Melanocyte of skin (primary cell): ENCODE data around the gene ROPN1. TPM values are rescaled to one million over a fixed set of nuclear protein-coding genes. Genes with fewer than 3 reads are reported as not detected.

Experiments used
- total RNA-seq, 2 donors: library from RNA; depleted of rRNA; stranded (reverse); fragments of >200 nt; gene quantifications; 2 replicates each; pipeline ENCODE4 v1.2.3, GENCODE V29; 2012

The ROPN1 gene
- 10 to 100 TPM in 1 of 2 donors, 1 to 10 TPM in 1; 5.3 to 12.0 TPM for total RNA-seq

DNA sequence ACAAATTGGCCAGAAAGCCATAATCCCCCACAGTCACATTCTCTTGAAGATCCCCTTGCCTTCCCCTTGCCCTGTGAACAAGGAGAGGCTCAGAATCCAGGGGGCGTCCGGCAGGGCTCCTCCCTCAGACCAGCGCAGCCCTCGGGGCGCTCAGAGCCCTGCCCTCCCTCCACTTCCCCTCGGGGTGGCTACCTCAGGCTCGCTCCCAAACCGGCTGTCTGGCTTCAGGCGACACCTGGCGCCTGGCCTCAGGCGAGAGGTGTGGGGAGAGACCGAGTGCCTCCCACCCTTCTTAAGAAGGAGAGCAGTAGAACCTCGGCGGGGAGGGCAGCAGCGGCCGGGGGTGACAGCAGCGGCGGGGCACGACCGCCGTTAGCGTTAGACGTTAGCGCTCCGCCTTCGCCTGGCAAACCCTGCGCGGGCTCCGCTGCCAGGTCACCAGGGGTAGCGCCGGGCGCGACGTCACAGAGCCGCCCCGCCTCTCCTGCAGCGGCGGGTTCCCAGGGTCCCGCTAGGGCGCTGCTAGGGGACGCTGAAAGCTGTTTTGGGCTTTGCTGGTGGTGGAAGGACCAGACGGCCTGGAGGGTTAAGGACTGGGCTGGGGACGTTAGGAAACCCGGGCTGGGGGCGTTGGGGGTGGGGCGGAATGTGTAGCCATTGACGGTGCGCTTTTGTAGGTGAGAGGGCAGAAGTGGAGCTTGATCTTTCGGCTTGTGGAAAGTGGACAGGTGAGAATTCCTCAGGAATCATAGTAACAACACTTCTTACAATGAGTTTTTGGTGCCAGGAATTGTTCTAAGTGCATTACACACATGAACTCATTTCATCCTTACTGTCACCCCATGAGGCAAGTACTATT lies at the start of gene ROPN1:
Gene ROPN1, minus strand, starts transcription at position 395 of the 859 bp plus-strand sequence. CDS start 11,643 bp downstream, outside the sequence.

DNA sequence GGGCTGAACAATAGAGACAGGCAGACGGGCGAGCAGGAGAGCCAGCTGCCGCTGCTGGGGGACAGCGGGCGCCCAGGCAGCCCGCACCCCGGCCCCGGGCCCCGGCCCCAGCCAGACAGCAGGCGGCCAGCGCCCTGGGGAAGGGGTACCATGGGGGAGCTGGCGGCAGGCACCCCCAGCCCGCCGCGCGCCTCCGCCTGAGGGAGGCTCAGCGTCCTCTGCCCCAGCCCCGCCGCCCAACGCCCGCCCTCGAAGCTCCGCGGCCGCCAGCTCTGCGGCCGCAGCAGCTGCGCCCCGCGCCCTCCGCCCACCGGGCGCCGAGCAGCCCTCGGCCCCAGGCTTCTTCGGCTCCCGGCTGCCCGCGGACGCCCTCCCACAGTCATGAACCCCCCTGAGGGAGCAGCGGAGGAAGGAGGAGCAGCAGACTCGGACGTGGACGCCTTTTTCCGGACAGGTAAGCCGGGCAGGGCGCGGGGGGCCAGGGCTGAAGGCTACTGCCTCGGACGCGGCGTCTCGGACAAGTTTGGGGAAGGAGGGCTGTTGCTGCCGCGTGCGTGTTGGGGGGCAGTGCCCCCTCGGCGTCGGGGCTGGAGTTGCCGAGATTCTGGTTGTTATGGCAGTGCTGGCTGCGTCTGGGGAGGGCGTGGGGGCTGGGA lies 41.6 kb upstream of the ROPN1 start, which contains the start of gene KALRN:
Gene KALRN, plus strand, starts transcription at position 10 of the 656 bp plus-strand sequence.

DNA sequence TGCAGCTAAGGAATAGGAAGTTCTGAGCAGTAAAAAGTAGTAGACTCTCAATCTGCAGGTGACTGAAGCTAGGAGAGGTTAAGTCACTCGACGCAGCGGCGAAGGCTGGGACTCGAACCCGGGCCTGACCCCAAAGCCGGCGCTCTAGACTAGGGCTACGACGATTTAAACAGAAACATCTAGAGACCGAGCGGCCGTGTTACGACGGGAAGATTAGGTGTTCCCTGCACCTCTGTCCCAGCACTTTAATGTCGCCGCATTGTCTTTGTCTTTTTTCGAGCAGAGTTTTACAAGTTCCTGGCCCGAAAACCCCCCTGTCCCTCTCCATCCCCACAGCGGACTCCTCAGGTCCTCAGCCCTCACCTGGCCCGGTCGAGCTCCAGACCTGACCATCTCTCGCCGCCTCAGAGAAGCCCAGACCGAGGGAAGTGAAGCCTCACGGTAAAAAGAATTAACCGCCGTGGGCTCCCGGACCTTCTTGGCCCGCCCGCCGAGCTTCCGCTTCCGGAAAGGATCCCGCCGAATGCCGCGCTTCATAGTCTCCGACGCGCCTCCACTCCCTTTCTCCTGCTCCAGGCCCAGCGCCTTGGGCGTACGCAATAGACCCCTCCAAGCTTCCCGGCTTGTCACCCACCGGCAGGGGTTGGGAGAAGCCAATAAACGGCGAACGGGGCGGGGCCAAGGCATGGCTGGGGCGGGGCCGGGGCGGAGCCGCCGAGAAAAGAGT lies 31.0 kb downstream of the ROPN1 start, which contains the start of gene CCDC14:
Gene CCDC14, minus strand, starts transcription at position 449 of the 727 bp plus-strand sequence. Its CDS starts 56 bp downstream, at position 393.

Other genes starting within 250 kb of the ROPN1 start
- 10 to 100 TPM in 1 of 2 donors, 1 to 10 TPM in 1; 7.3 to 13.4 TPM for gene MYLK, start 107.8 kb downstream of the ROPN1 start, total RNA-seq
- 10 to 100 TPM; 49.2 to 76.6 TPM for gene CCDC14, start 30.9 kb downstream of the ROPN1 start, total RNA-seq
- under 1 TPM; 0.34 to 1.00 TPM for gene KALRN, start 41.2 kb upstream of the ROPN1 start, total RNA-seq